NCI-H345 treated with DMSO at 0.1 percent for 48 hours (cell line): ENCODE measurements around the gene ACBD3.

Experiments
- DNase-seq: peaks from one replicate; lab custom pipeline; 2025; ENCODE audit not compliant: unreplicated experiment; lab: John Stamatoyannopoulos, UW

The ACBD3 gene

GRCh38 chr1:226202246-226202645 is 15.7 kb upstream of the ACBD3 start:
- DNase-seq = no peak

- no peak for DNase-seq
Observed at GRCh38 chr1:226201029-226201593, 14.6 kb upstream of the ACBD3 start.

- no peak for DNase-seq
Observed at GRCh38 chr1:226199971-226200370, 13.4 kb upstream of the ACBD3 start.

GRCh38 chr1:226195144-226195543 is 8.6 kb upstream of the ACBD3 start:
- no peak for DNase-seq

- DNase-seq = no peak
Observed at GRCh38 chr1:226187380-226187779, 839 bp upstream of the ACBD3 start.

GRCh38 chr1:226187019-226187322 is 430 bp upstream of the ACBD3 start:
- DNase-seq = no peak

GRCh38 chr1:226185141-226186036 is 1.2 kb downstream of the ACBD3 start:
- no peak for DNase-seq

GRCh38 chr1:226181996-226182714 is 4.4 kb downstream of the ACBD3 start:
- DNase-seq = no peak

- DNase-seq = no peak
Observed at GRCh38 chr1:226176870-226177269, 9.7 kb downstream of the ACBD3 start.

- DNase-seq = no peak
Observed at GRCh38 chr1:226172589-226172988, 14.0 kb downstream of the ACBD3 start.

GRCh38 chr1:226166341-226166740 is 20.2 kb downstream of the ACBD3 start:
- DNase-seq = no peak

- DNase-seq = no peak
Observed at GRCh38 chr1:226164154-226164553, 22.4 kb downstream of the ACBD3 start.

- no peak for DNase-seq
Observed at GRCh38 chr1:226162898-226163297, 23.6 kb downstream of the ACBD3 start.

- no peak for DNase-seq
Observed at GRCh38 chr1:226158983-226159382, 27.6 kb downstream of the ACBD3 start.

GRCh38 chr1:226158457-226158856 is 28.1 kb downstream of the ACBD3 start:
- DNase-seq = no peak

- DNase-seq = no peak
Observed at GRCh38 chr1:226157761-226158316, 28.7 kb downstream of the ACBD3 start.

- DNase-seq = no peak
Observed at GRCh38 chr1:226154593-226154992, 31.9 kb downstream of the ACBD3 start.

GRCh38 chr1:226149806-226150205 is 36.7 kb downstream of the ACBD3 start:
- DNase-seq = no peak

- no peak for DNase-seq
Observed at GRCh38 chr1:226148121-226148648, 38.4 kb downstream of the ACBD3 start.

GRCh38 chr1:226144045-226144444 is 42.5 kb downstream of the ACBD3 start:
- DNase-seq = no peak

- no peak for DNase-seq
Observed at GRCh38 chr1:226135709-226136108, 50.8 kb downstream of the ACBD3 start.
